ENCODE measurements around the gene SORD. TPM values are rescaled to one million over a fixed set of nuclear protein-coding genes. Genes with fewer than 3 reads are reported as not detected.
"Not testable (repeated sequence)": the region's sequence is repeated elsewhere in the genome, so short reads cannot be mapped to it uniquely, and the experiment has no call there.

The SORD gene
- total RNA-seq, 1 donor, result 13.2 TPM

DNA sequence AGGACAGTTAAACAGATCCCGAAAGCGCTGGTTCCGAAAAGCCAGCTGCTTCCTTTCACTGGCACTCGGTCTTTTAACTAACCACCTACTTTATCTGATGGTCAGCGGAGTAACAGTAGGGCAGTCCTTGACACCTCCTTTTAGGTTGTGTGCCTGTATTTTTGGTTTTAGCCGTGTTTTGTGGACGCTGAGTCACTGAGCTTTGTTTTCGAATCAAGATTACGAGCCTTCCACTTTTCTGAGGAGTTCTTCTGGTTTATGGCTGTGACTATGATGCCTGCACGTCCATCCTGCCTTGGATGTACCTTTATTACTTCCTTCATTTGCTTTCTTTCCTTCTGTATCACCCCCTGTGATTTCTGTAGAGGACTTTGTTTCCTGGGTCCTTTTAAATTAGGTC lies 59.4 kb downstream of the SORD start:
- H3K4me3 ChIP-seq (ENCODE audit: low read depth, low read length); DNase-seq (ENCODE audit: low read depth): not testable (repeated sequence)

DNA sequence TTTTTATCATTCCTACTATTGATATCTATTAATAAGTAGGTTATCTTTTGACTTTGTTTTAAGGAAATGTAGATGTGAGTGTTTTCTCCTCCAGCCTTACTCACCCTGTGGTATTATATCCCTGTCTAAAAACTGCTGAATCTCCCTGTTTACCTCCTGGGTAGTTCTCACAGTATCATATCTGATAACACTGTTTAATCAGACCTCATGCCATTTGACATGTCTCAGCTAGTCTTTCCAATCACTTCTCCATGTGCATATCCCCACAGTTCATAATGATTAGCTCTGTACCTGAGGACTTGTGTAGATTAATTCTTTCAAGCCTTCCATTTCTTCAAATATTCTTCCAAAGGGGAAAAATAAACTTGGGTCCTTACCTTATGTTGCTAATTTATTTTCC lies 60.2 kb downstream of the SORD start:
- TF ChIP-seq CTCF (IDR thresholded peaks at IDR 0.05; ENCODE audit: insufficient read depth, low read length), result no peak
- DNase-seq (ENCODE audit: low read depth), result no peak
- H3K4me3 ChIP-seq (ENCODE audit: low read depth, low read length), result no peak overlapping the region

DNA sequence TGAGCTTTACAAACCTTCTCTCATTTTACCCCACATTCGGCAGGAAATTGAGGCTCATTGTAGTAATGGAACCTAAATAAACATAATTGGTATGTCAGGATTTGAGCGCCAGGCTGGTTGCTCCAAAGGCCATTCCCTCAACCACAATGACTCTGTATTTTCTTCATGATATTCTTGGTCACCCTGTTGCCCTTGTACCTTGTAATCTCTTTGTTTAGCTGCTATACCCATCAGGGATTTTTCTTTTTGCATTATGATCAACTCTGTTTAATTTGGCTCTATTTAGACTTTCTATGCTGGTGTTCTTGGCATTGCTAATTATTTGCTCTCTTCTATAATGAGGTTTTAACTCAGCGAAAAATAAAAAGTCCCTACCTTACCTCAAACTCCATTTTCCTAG lies 61.2 kb downstream of the SORD start:
- no peak overlapping the region for H3K4me3 ChIP-seq (ENCODE audit: low read depth, low read length)
- DNase-seq (ENCODE audit: low read depth), result no peak
- TF ChIP-seq CTCF (IDR thresholded peaks at IDR 0.05; ENCODE audit: insufficient read depth, low read length), result no peak

GRCh38 chr15:45087513-45087912 lies 64.5 kb downstream of the SORD start:
- TF ChIP-seq CTCF (IDR thresholded peaks at IDR 0.05; ENCODE audit: insufficient read depth, low read length), result no peak
- DNase-seq (ENCODE audit: low read depth), result no peak
- H3K4me3 ChIP-seq (ENCODE audit: low read depth, low read length), result no peak overlapping the region

GRCh38 chr15:45088801-45089711 lies 66.1 kb downstream of the SORD start:
- no peak for TF ChIP-seq CTCF (IDR thresholded peaks at IDR 0.05; ENCODE audit: insufficient read depth, low read length)
- H3K4me3 ChIP-seq (ENCODE audit: low read depth, low read length), result no peak overlapping the region
- DNase-seq (ENCODE audit: low read depth), result peak; percentile 20

- no peak overlapping the region for H3K4me3 ChIP-seq (ENCODE audit: low read depth, low read length)
- no peak for DNase-seq (ENCODE audit: low read depth)
- no peak for TF ChIP-seq CTCF (IDR thresholded peaks at IDR 0.05; ENCODE audit: insufficient read depth, low read length)
These were observed 66.8 kb downstream of the SORD start for GRCh38 chr15:45089712-45090373.

- TF ChIP-seq CTCF (IDR thresholded peaks at IDR 0.05; ENCODE audit: insufficient read depth, low read length), result no peak
- DNase-seq (ENCODE audit: low read depth), result peak; percentile 46
- no peak overlapping the region for H3K4me3 ChIP-seq (ENCODE audit: low read depth, low read length)
These were observed 68.2 kb downstream of the SORD start for GRCh38 chr15:45091161-45091560.

Measured in fibroblast of the aortic adventitia (primary cell).